PFSK-1 (cell line): Measurements from ENCODE around the gene SIX1.

Source experiments
- FOXP2 ChIP-seq: optimal IDR thresholded peaks from 2 replicates; pipeline ENCODE3; 2011; ENCODE audit warnings: borderline replicate concordance, control low read depth, inconsistent platforms; ENCODE audit not compliant: insufficient read depth; ENCODE audit errors: extremely low read length, extremely low read depth
- POLR2AphosphoS5 ChIP-seq: IDR thresholded peaks from 2 replicates; pipeline ENCODE4 v1.6.1; 2012; ENCODE audit warnings: low read depth, mild to moderate bottlenecking, control low read depth, low read length, moderate library complexity
- SIN3A ChIP-seq: IDR thresholded peaks from 2 replicates; pipeline ENCODE4 v1.6.1; 2012; ENCODE audit warnings: mild to moderate bottlenecking, low read length, moderate library complexity, borderline replicate concordance; ENCODE audit not compliant: insufficient read depth
- TAF1 ChIP-seq: IDR thresholded peaks from 2 replicates; pipeline ENCODE4 v1.6.1; 2012; ENCODE audit warnings: low read length, control low read depth, borderline replicate concordance; ENCODE audit not compliant: insufficient read depth
- TF ChIP-seq, protein P1 (sequence below), 2 experiments: IDR thresholded peaks; 2 replicates each; pipeline versions ENCODE4 v1.6.1 to v1.8.0; 2011 to 2012; ENCODE audit warnings: low read depth in 2 of 2, low read length in 2 of 2, control low read depth in 1 of 2, inconsistent platforms in 1 of 2, mild to moderate bottlenecking in 1 of 2, moderate library complexity in 1 of 2; ENCODE audit not compliant: insufficient read depth in 1 of 2

DNA sequence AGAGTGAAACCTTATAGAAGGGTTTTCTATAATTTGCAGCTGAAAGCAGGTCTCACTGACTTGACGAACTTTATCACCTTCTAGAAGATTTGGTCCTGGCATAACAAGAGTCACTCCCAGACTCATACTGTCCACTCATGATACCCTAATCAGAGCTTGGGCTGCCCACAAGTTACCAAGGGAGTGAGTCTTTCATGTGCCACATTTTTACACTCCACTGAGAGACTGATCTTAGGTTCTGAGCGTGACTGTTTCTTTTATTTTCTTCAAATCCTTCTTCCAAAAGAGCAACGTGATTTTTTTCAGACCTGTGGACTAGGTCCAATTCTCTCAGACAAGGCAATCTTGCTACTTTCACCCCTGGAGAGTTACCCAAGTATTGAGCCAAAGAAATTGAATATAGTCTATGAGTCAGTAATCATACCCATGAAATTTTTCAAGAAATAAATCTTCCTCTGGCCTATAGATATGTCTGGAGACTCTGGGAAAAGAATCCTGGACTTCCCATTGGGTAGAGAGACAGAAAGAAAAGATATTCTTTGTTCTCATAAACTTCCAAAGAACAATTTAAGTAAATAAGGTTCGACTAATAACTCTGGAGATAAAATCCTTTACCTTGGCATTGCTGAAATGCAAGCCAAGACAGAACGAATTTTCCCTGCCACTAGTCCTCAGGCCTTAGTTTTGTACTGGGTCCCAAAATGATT, 26.9 kb downstream of the SIX1 start:
- TF ChIP-seq POLR2AphosphoS5 (no peak), SIN3A (no peak), TAF1 (no peak), FOXP2 (no peak)
- TF ChIP-seq, protein P1, sequence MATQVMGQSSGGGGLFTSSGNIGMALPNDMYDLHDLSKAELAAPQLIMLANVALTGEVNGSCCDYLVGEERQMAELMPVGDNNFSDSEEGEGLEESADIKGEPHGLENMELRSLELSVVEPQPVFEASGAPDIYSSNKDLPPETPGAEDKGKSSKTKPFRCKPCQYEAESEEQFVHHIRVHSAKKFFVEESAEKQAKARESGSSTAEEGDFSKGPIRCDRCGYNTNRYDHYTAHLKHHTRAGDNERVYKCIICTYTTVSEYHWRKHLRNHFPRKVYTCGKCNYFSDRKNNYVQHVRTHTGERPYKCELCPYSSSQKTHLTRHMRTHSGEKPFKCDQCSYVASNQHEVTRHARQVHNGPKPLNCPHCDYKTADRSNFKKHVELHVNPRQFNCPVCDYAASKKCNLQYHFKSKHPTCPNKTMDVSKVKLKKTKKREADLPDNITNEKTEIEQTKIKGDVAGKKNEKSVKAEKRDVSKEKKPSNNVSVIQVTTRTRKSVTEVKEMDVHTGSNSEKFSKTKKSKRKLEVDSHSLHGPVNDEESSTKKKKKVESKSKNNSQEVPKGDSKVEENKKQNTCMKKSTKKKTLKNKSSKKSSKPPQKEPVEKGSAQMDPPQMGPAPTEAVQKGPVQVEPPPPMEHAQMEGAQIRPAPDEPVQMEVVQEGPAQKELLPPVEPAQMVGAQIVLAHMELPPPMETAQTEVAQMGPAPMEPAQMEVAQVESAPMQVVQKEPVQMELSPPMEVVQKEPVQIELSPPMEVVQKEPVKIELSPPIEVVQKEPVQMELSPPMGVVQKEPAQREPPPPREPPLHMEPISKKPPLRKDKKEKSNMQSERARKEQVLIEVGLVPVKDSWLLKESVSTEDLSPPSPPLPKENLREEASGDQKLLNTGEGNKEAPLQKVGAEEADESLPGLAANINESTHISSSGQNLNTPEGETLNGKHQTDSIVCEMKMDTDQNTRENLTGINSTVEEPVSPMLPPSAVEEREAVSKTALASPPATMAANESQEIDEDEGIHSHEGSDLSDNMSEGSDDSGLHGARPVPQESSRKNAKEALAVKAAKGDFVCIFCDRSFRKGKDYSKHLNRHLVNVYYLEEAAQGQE (IDR thresholded peaks at IDR 0.05; ENCODE audit: insufficient read depth in 1 of 2, low read depth in 2 of 2, low read length in 2 of 2): no peak
